Aorta (tissue), 5 donors: ENCODE data around the gene CPNE2. TPM values are rescaled to one million over a fixed set of nuclear protein-coding genes. Genes with fewer than 3 reads are reported as not detected.
"Not testable (repeated sequence)": the region's sequence is repeated elsewhere in the genome, so short reads cannot be mapped to it uniquely, and the experiment has no call there.

Experiments
- ATAC-seq: fragments of 200-7000 bp; cut with Tn5 transposase; one replicate; pipeline ENCODE4 v1.9.1; 2022; ENCODE audit warnings: moderate library complexity; ENCODE audit not compliant: low FRiP score
- DNase-seq, 2 donors: peaks; one replicate each; pipeline ENCODE4 v3.0.0-alpha.2; 2020
- H3K27ac ChIP-seq, 2 donors: one replicate each; pipeline ENCODE4 v1.5.1; 2013; ENCODE audit warnings: low read length in 2 of 2, mild to moderate bottlenecking in 2 of 2, moderate library complexity in 2 of 2, control low read depth in 1 of 2, inconsistent platforms in 1 of 2, low read depth in 1 of 2
- H3K27me3 ChIP-seq, 2 donors: one replicate each; pipeline ENCODE4 v1.6.1; 2013; ENCODE audit warnings: control low read depth in 1 of 2, low read length in 1 of 2, mild to moderate bottlenecking in 1 of 2, moderate library complexity in 1 of 2; ENCODE audit not compliant: insufficient read depth in 2 of 2, control insufficient read depth in 1 of 2
- H3K36me3 ChIP-seq, 2 donors: one replicate each; pipeline ENCODE4 v1.6.1; 2013; ENCODE audit warnings: control low read depth in 1 of 2, low read length in 1 of 2, mild to moderate bottlenecking in 1 of 2; ENCODE audit not compliant: insufficient read depth in 2 of 2, control insufficient read depth in 1 of 2
- H3K4me1 ChIP-seq, 2 donors: one replicate each; pipeline ENCODE4 v1.6.1; 2013; ENCODE audit warnings: low read length in 2 of 2, control low read depth in 1 of 2, mild to moderate bottlenecking in 1 of 2, moderate library complexity in 1 of 2; ENCODE audit not compliant: insufficient read depth in 2 of 2, control insufficient read depth in 1 of 2
- H3K4me3 ChIP-seq, 2 donors: one replicate each; pipeline ENCODE4 v1.5.1; 2013; ENCODE audit warnings: low read length in 2 of 2, control low read depth in 1 of 2, mild to moderate bottlenecking in 1 of 2
- H3K9me3 ChIP-seq: one replicate; pipeline ENCODE4 v1.6.1; 2013; ENCODE audit warnings: mild to moderate bottlenecking, low read length; ENCODE audit not compliant: control insufficient read depth
- WGBS, 2 donors: extraction: QIAGEN DNeasy Blood & Tissue Kit; methylation state at CpG; one replicate each; pipeline ENCODE4 v1.1.7; 2013; 5-methylcytosine and 5-hydroxymethylcytosine counted together
- intact Hi-C, 2 donors: fragments of 100-400 bp; cut with DNase I; formaldehyde crosslinking; loops; one replicate each; pipeline versions ENCODE4 v1.14.2 to v1.15.0; 2022
- polyA plus RNA-seq, 2 donors: library from polyadenylated mRNA; stranded (reverse); fragments of 200-250 nt; gene quantifications; one replicate each; pipeline ENCODE4 v1.2.3, GENCODE V29; 2013
- total RNA-seq, 2 donors: library from RNA; stranded (reverse); fragmentation: NEBNext Ultra II Directional; extraction: Animal tissue kit (Norgen Biotek cat#: 25700); gene quantifications; one replicate each; pipeline ENCODE4 v1.2.1, GENCODE V29; 2021
- donor health status: healthy with polysubstance abuse.
- donor health status: Bipolar disorder and iron deficiency.
- donor health status: DM: no; HTN: no; CAD: no.
- donor health status: DM: no; HTN: no; CAD: no.
- donor health status: DM: yes; HTN: yes; CAD: no.

The CPNE2 gene
- total and polyA plus RNA-seq, 4 donors: 19.0 to 37.1 (median 25.4) TPM

GRCh38 chr16:57098188-57098841 lies 5.9 kb downstream of the CPNE2 start:
- H3K27me3 ChIP-seq: no peaks in the 10 kb centered on the region
- intact Hi-C loops: no loop called here
- 80 to 83% methylated on average over 14 of the region's 14 CpGs for WGBS, 2 donors
- DNase-seq: no peak
- H3K4me1 ChIP-seq: no peaks in the 10 kb centered on the region
- H3K36me3 ChIP-seq: no peaks in the 10 kb centered on the region
- H3K4me3 ChIP-seq: no peak overlapping the region
- H3K9me3 ChIP-seq: no peaks in the 10 kb centered on the region
- no peak for ATAC-seq
- H3K27ac ChIP-seq: no peak overlapping the region

GRCh38 chr16:57099965-57100364 lies 7.6 kb downstream of the CPNE2 start:
- ATAC-seq, H3K9me3 ChIP-seq, H3K4me3 ChIP-seq, H3K27me3 ChIP-seq, intact Hi-C loops, DNase-seq, H3K36me3 ChIP-seq, H3K27ac ChIP-seq, H3K4me1 ChIP-seq: not testable (repeated sequence)
- WGBS, 2 donors: 76 to 79% methylated on average over 6 of the region's 6 CpGs

GRCh38 chr16:57100445-57100844 lies 8.1 kb downstream of the CPNE2 start:
- H3K4me1 ChIP-seq: no peaks in the 10 kb centered on the region
- intact Hi-C loops: no loop called here
- no peak for DNase-seq
- ATAC-seq: no peak
- 93 to 100% methylated on average over 1 of the region's 1 CpG for WGBS, 2 donors
- no peaks in the 10 kb centered on the region for H3K36me3 ChIP-seq
- H3K9me3 ChIP-seq: no peaks in the 10 kb centered on the region
- no peak overlapping the region for H3K27ac ChIP-seq
- no peak overlapping the region for H3K4me3 ChIP-seq
- H3K27me3 ChIP-seq: no peaks in the 10 kb centered on the region

- DNase-seq (no peak), ATAC-seq (no peak)
- intact Hi-C loops: no loop called here
These were observed 10.8 kb downstream of the CPNE2 start for GRCh38 chr16:57102888-57103851.

GRCh38 chr16:57104706-57105105 lies 12.3 kb downstream of the CPNE2 start:
- intact Hi-C loops: no loop called here
- H3K9me3 ChIP-seq: no peaks in the 10 kb centered on the region
- 80 to 84% methylated on average over 3 of the region's 3 CpGs for WGBS, 2 donors
- H3K4me1 ChIP-seq: no peaks in the 10 kb centered on the region
- H3K27ac ChIP-seq: no peak overlapping the region
- H3K27me3 ChIP-seq: no peaks in the 10 kb centered on the region
- H3K4me3 ChIP-seq: no peak overlapping the region
- DNase-seq: no peak
- no peaks in the 10 kb centered on the region for H3K36me3 ChIP-seq
- ATAC-seq: no peak

More at GRCh38 chr16:57102888-57103851, 10.8 kb downstream of the CPNE2 start:
- H3K27ac ChIP-seq: no peak overlapping the region
- no peaks in the 10 kb centered on the region for H3K27me3 ChIP-seq
- H3K4me1 ChIP-seq: no peaks in the 10 kb centered on the region
- no peaks in the 10 kb centered on the region for H3K36me3 ChIP-seq
- H3K9me3 ChIP-seq: no peaks in the 10 kb centered on the region
- whole genome bisulfite sequencing, 2 donors: 85 to 88% methylated on average over 16 of the region's 16 CpGs
- no peak overlapping the region for H3K4me3 ChIP-seq

DNA sequence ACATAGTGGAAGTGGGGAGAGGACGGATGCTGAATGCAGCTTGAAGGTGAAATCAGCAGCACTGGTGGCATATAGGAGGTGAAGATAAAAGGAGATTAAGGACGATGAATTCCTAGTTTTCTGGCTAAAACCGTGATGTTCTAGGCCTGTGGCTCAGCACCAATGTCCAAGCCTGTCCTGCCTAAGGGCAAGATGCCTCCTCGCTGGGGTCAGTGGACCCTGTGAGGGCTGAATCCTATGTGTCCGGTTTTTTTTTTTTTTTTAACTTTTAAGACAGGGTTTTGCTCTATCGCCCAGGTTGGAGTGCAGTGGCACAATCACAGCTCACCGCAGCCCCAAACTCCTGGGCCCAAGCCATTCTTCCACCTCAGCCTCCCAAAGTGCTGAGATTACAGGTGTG lies 12.8 kb downstream of the CPNE2 start:
- DNase-seq (no peak), ATAC-seq (no peak)
- Histone ChIP-seq H3K36me3 (no peaks in the 10 kb centered on the region), H3K4me1 (no peaks in the 10 kb centered on the region), H3K27ac (no peak overlapping the region), H3K27me3 (no peaks in the 10 kb centered on the region), H3K4me3 (no peak overlapping the region), H3K9me3 (no peaks in the 10 kb centered on the region)
- intact Hi-C loops: no loop called here
- 86 to 92% methylated on average over 7 of the region's 7 CpGs for WGBS, 2 donors

DNA sequence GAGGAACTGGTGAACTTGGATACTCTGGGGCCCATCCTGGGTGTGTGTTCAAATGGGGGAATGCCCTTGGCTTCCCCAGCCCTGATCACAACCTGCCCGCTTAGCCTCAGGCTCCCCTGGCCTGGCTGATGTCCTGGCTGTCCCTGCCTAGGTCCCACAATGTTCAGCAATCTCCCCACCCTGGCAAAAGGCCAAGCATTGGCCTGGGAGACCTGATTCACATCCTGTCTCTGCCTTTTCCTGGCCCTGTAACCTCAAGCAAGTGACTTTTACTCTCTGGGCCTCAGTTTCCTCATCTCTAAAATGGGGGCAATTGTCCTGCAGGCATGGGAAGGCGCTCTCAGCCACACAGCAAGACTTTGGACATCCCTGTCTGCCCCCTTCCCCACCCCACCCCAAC lies 14.4 kb downstream of the CPNE2 start:
- H3K9me3 ChIP-seq: no peaks in the 10 kb centered on the region
- ATAC-seq (no peak), DNase-seq (no peak)
- WGBS, 2 donors: 95 to 100% methylated on average over 2 of the region's 2 CpGs
- H3K36me3 ChIP-seq: no peaks in the 10 kb centered on the region
- H3K27me3 ChIP-seq: no peaks in the 10 kb centered on the region
- intact Hi-C loops: no loop called here
- no peak overlapping the region for H3K4me3 ChIP-seq
- H3K4me1 ChIP-seq: no peaks in the 10 kb centered on the region
- no peak overlapping the region for H3K27ac ChIP-seq

DNA sequence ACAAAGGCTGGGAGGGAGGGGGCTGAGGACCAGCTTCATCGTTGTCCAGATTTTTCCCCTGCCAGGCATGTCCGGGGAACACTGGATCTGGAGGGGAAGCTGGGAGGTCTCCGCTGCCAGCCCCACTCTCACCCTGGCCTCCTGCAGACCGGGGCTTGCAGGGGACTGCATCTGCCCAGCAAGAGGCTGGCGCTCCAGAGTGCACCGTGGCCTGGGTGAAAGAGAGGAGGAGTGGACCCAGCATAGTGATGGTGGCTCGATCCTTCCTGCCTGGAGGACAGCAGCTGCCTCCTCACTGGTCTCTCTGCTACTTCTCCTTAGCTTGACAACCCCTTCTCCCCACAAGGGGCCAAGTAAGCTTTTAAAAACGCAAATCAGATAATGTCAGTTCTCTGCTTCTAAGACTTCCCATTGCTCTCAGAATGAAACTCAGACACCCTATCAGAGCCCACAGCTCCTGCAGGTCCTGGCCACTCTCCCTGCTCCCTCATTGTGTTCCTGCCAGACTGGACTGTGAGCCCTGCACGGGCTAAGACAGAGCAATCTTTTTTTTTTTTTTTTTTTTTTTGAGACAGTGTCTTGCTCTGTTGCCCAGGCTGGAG lies 15.0 kb downstream of the CPNE2 start:
- H3K4me3 ChIP-seq: no peak overlapping the region
- intact Hi-C loops: no loop called here
- ATAC-seq (no peak), DNase-seq (no peak)
- no peaks in the 10 kb centered on the region for H3K27me3 ChIP-seq
- WGBS, 2 donors: 55 to 67% methylated on average over 9 of the region's 9 CpGs
- H3K27ac ChIP-seq: no peak overlapping the region
- no peaks in the 10 kb centered on the region for H3K4me1 ChIP-seq
- no peaks in the 10 kb centered on the region for H3K9me3 ChIP-seq
- H3K36me3 ChIP-seq: no peaks in the 10 kb centered on the region
